Fibroblast of lung (primary cell): Measurements from ENCODE around the gene PRKCA.

ENCODE experiments used
- EZH2 ChIP-seq: IDR thresholded peaks from 2 replicates; pipeline ENCODE4 v1.5.1; 2012; ENCODE audit warnings: low read length, control low read depth, mild to moderate bottlenecking; ENCODE audit errors: missing control alignments
- TF ChIP-seq, protein P1 (sequence below), 2 donors: IDR thresholded peaks in 1 of 2; conservative IDR thresholded peaks in 1 of 2; 1 replicate in 1 of 2; 2 replicates in 1 of 2; pipeline ENCODE4 v1.5.1; 2011 to 2012; ENCODE audit warnings: low read length in 2 of 2, control low read depth in 1 of 2, inconsistent platforms in 1 of 2, low read depth in 1 of 2, mild to moderate bottlenecking in 1 of 2

DNA sequence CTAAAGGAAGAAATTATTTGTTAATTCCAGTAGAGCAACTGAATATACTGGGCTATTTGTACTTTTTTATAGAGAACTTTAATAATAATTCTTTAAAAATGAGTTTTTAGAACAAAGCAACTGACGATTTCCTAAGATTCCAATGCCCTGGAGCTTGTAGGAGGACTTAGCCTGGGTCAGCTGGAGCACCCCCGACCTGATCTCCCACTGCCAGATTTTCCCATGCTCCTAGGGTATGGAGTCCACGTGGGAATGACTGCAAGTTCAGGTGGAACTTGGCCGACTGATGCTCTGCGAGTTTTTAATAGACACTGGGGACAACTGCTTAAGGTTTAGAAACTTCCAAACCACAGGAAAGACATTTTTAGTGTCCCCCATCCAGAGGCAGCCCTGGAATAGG lies 507.0 kb downstream of the PRKCA start:
- TF ChIP-seq, protein P1, sequence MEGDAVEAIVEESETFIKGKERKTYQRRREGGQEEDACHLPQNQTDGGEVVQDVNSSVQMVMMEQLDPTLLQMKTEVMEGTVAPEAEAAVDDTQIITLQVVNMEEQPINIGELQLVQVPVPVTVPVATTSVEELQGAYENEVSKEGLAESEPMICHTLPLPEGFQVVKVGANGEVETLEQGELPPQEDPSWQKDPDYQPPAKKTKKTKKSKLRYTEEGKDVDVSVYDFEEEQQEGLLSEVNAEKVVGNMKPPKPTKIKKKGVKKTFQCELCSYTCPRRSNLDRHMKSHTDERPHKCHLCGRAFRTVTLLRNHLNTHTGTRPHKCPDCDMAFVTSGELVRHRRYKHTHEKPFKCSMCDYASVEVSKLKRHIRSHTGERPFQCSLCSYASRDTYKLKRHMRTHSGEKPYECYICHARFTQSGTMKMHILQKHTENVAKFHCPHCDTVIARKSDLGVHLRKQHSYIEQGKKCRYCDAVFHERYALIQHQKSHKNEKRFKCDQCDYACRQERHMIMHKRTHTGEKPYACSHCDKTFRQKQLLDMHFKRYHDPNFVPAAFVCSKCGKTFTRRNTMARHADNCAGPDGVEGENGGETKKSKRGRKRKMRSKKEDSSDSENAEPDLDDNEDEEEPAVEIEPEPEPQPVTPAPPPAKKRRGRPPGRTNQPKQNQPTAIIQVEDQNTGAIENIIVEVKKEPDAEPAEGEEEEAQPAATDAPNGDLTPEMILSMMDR (conservative IDR thresholded peaks at IDR 0.05 in 1 of 2, IDR thresholded peaks at IDR 0.05 in 1 of 2; ENCODE audit: low read depth in 1 of 2, low read length in 2 of 2): no peak
- TF ChIP-seq EZH2: no peak
